H1 (cell line): ENCODE data around the gene POU2F1. TPM values are rescaled to one million over a fixed set of nuclear protein-coding genes. Genes with fewer than 3 reads are reported as not detected.

ENCODE experiments used
- CTCF ChIA-PET: fragments of 300-600 bp; sonication (Branson Sonifier 250); formaldehyde crosslinking; loops from one replicate; lab custom pipeline; 2021; ENCODE audit not compliant: partially characterized antibody; lab: Charles Lee
- POLR2A ChIA-PET: fragments of 300-600 bp; sonication (Branson Sonifier 250); formaldehyde crosslinking; loops from one replicate; lab custom pipeline; 2021; ENCODE audit warnings: inconsistent platforms; ENCODE audit not compliant: partially characterized antibody; lab: Charles Lee
- DNase-seq, 2 experiments: peaks; one replicate each; pipeline versions ENCODE4 v3.0.0 to v3.0.0-alpha.2; 2010 to 2022; ENCODE audit warnings: low spot score in 2 of 2, low read depth in 1 of 2, mixed read lengths in 1 of 2
- FAIRE-seq: peaks from 2 replicates; lab custom pipeline; 2011; peaks lifted over from hg19 to GRCh38; lab: Jason Lieb, UNC
- H2AFZ ChIP-seq: 2 replicates; pipeline ENCODE4 v1.8.1; 2012; ENCODE audit warnings: low read length, inconsistent platforms
- H2AK5ac ChIP-seq: 2 replicates; pipeline ENCODE4 v1.6.1; 2013; ENCODE audit warnings: low read depth, low read length
- H2BK120ac ChIP-seq: replicated peaks from 2 replicates; pipeline ENCODE3; 2013; ENCODE audit warnings: low read depth, low read length, inconsistent platforms
- H2BK12ac ChIP-seq: 2 replicates; pipeline ENCODE4 v1.6.1; 2013; ENCODE audit warnings: low read depth, low read length
- H2BK15ac ChIP-seq: 2 replicates; pipeline ENCODE4 v1.6.1; 2013; ENCODE audit warnings: low read length
- H2BK20ac ChIP-seq: 2 replicates; pipeline ENCODE4 v1.6.1; 2013; ENCODE audit warnings: low read length
- H2BK5ac ChIP-seq: 2 replicates; pipeline ENCODE4 v1.6.1; 2013; ENCODE audit warnings: low read depth, low read length
- H3K14ac ChIP-seq: 2 replicates; pipeline ENCODE4 v1.6.1; 2013; ENCODE audit warnings: inconsistent platforms; ENCODE audit not compliant: insufficient read length
- H3K18ac ChIP-seq: 2 replicates; pipeline ENCODE4 v1.6.1; 2013; ENCODE audit warnings: low read length; ENCODE audit errors: extremely low read depth
- H3K23ac ChIP-seq: 2 replicates; pipeline ENCODE4 v1.6.1; 2013; ENCODE audit warnings: inconsistent platforms; ENCODE audit not compliant: insufficient read length
- H3K23me2 ChIP-seq: 2 replicates; pipeline ENCODE4 v1.6.1; 2013; ENCODE audit warnings: low read depth, low read length
- H3K27ac ChIP-seq: 2 replicates; pipeline ENCODE4 v1.6.1; 2011; ENCODE audit warnings: low read depth, low read length, inconsistent platforms
- H3K27me3 ChIP-seq, 4 experiments: replicated peaks in 1 of 4; 1 replicate in 1 of 4; 2 replicates in 3 of 4; pipeline versions ENCODE4 v1.6.1 to v1.8.1; 2011 to 2013; ENCODE audit warnings: low read length in 3 of 4, mild to moderate bottlenecking in 3 of 4, inconsistent platforms in 2 of 4, mixed read lengths in 2 of 4, moderate library complexity in 1 of 4; ENCODE audit not compliant: control insufficient read depth in 3 of 4, insufficient read depth in 3 of 4; ENCODE audit errors: extremely low read depth in 1 of 4
- H3K36me3 ChIP-seq, 4 experiments: 2 replicates each; pipeline versions ENCODE4 v1.6.1 to v1.8.1; 2011 to 2013; ENCODE audit warnings: mild to moderate bottlenecking in 4 of 4, low read length in 3 of 4, moderate library complexity in 2 of 4, control low read depth in 1 of 4, inconsistent platforms in 1 of 4; ENCODE audit not compliant: insufficient read depth in 4 of 4, control insufficient read depth in 2 of 4
- H3K4ac ChIP-seq: replicated peaks from 2 replicates; pipeline ENCODE3; 2013; ENCODE audit warnings: low read length, low read depth, mixed read lengths, inconsistent platforms; ENCODE audit not compliant: insufficient read length
- H3K4me1 ChIP-seq, 4 experiments: replicated peaks in 1 of 4; 1 replicate in 1 of 4; 2 replicates in 3 of 4; pipeline versions ENCODE4 v1.6.1 to v1.8.1; 2011 to 2013; ENCODE audit warnings: low read length in 3 of 4, inconsistent platforms in 2 of 4, mixed read lengths in 1 of 4; ENCODE audit not compliant: insufficient read depth in 4 of 4, control insufficient read depth in 3 of 4
- H3K4me2 ChIP-seq, 2 experiments: 2 replicates each; pipeline versions ENCODE4 v1.6.1 to v1.8.1; 2011 to 2013; ENCODE audit warnings: low read depth in 2 of 2, low read length in 2 of 2, control low read depth in 1 of 2, inconsistent platforms in 1 of 2, mild to moderate bottlenecking in 1 of 2; ENCODE audit not compliant: insufficient read depth in 1 of 2
- H3K4me3 ChIP-seq, 4 experiments: fragments of 200-600, 300-600 bp in 1 of 4; sonication (generic), shearing (Covaris generic), sonication (Bioruptor Twin) in 1 of 4; 2 replicates each; pipeline versions ENCODE4 v1.5.1 to v1.8.1; 2011 to 2016; ENCODE audit warnings: low read length in 4 of 4, low read depth in 3 of 4, control low read depth in 2 of 4, inconsistent platforms in 2 of 4, mild to moderate bottlenecking in 2 of 4, mixed read lengths in 1 of 4, moderate library complexity in 1 of 4; ENCODE audit not compliant: insufficient read depth in 2 of 4; ENCODE audit errors: extremely low read depth in 1 of 4
- H3K56ac ChIP-seq: replicated peaks from 2 replicates; pipeline ENCODE3; 2013; ENCODE audit warnings: low read depth, mild to moderate bottlenecking, mixed read lengths, low read length, inconsistent platforms; ENCODE audit not compliant: insufficient read length
- H3K79me1 ChIP-seq: 2 replicates; pipeline ENCODE4 v1.6.1; 2013; ENCODE audit warnings: low read depth, low read length, control low read depth
- H3K79me2 ChIP-seq, 2 experiments: 2 replicates each; pipeline versions ENCODE4 v1.6.1 to v1.8.1; 2012 to 2013; ENCODE audit warnings: low read length in 2 of 2, mild to moderate bottlenecking in 2 of 2, inconsistent platforms in 1 of 2; ENCODE audit not compliant: insufficient read depth in 2 of 2, control insufficient read depth in 1 of 2
- H3K9ac ChIP-seq, 4 experiments: replicated peaks in 1 of 4; 1 replicate in 1 of 4; 2 replicates in 3 of 4; pipeline versions ENCODE4 v1.6.1 to v1.8.1; 2011 to 2013; ENCODE audit warnings: low read depth in 3 of 4, low read length in 3 of 4, control low read depth in 2 of 4, mild to moderate bottlenecking in 2 of 4, moderate library complexity in 2 of 4, inconsistent platforms in 1 of 4; ENCODE audit errors: extremely low read depth in 1 of 4
- H3K9me3 ChIP-seq, 2 experiments: 2 replicates each; pipeline versions ENCODE4 v1.6.1 to v1.8.1; 2012 to 2013; ENCODE audit warnings: mild to moderate bottlenecking in 2 of 2, moderate library complexity in 2 of 2, control low read depth in 1 of 2, inconsistent platforms in 1 of 2, low read depth in 1 of 2, low read length in 1 of 2, mixed read lengths in 1 of 2; ENCODE audit not compliant: insufficient read depth in 2 of 2
- H4K20me1 ChIP-seq, 2 experiments: replicated peaks in 1 of 2; 2 replicates each; pipeline versions ENCODE3 to v1.8.1; 2011 to 2013; ENCODE audit warnings: inconsistent platforms in 2 of 2, low read length in 2 of 2, mild to moderate bottlenecking in 1 of 2; ENCODE audit not compliant: insufficient read depth in 2 of 2, control insufficient read depth in 1 of 2
- H4K5ac ChIP-seq: 2 replicates; pipeline ENCODE4 v1.6.1; 2013; ENCODE audit warnings: low read length, low read depth, mixed read lengths, inconsistent platforms; ENCODE audit not compliant: insufficient read length
- H4K8ac ChIP-seq: 2 replicates; pipeline ENCODE4 v1.8.0; 2013; ENCODE audit warnings: mild to moderate bottlenecking, moderate library complexity, low read length, inconsistent platforms; ENCODE audit not compliant: insufficient read depth; ENCODE audit errors: extremely low read depth
- H4K91ac ChIP-seq: replicated peaks from 2 replicates; pipeline ENCODE3; 2013; ENCODE audit warnings: low read length, mixed read lengths, inconsistent platforms; ENCODE audit not compliant: insufficient read length
- CBX5 ChIP-seq: fragments of 300-800, 300-1000 bp; sonication (generic); IDR thresholded peaks from 2 replicates; pipeline ENCODE4 v1.7.1; 2016; ENCODE audit warnings: antibody characterized with exemption, low read length, low read depth
- CREB1 ChIP-seq: IDR thresholded peaks from 2 replicates; pipeline ENCODE4 v1.6.1; 2012; ENCODE audit warnings: inconsistent platforms
- FOSL1 ChIP-seq: IDR thresholded peaks from 2 replicates; pipeline ENCODE4 v1.6.1; 2011; ENCODE audit warnings: mild to moderate bottlenecking, low read depth, low read length, moderate library complexity; ENCODE audit not compliant: insufficient read depth
- GABPA ChIP-seq: IDR thresholded peaks from 2 replicates; pipeline ENCODE4 v1.6.1; 2011; ENCODE audit warnings: mild to moderate bottlenecking, low read length, moderate library complexity, borderline replicate concordance; ENCODE audit not compliant: insufficient read depth
- JUND ChIP-seq: IDR thresholded peaks from 2 replicates; pipeline ENCODE4 v1.6.1; 2011; ENCODE audit warnings: mild to moderate bottlenecking, improper control_type of control experiment, low read length
- POLR2AphosphoS5 ChIP-seq: IDR thresholded peaks from 2 replicates; pipeline ENCODE4 v1.6.1; 2011; ENCODE audit warnings: low read depth, low read length
- POU5F1 ChIP-seq: IDR thresholded peaks from 2 replicates; pipeline ENCODE4 v1.6.1; 2011; ENCODE audit warnings: low read depth, mild to moderate bottlenecking, low read length, moderate library complexity
- RXRA ChIP-seq: IDR thresholded peaks from 2 replicates; pipeline ENCODE4 v1.6.1; 2011; ENCODE audit warnings: low read depth, mild to moderate bottlenecking, low read length, moderate library complexity; ENCODE audit not compliant: insufficient read depth
- SIX5 ChIP-seq: IDR thresholded peaks from 2 replicates; pipeline ENCODE4 v1.6.1; 2011; ENCODE audit warnings: mild to moderate bottlenecking, low read depth, low read length
- SP1 ChIP-seq: IDR thresholded peaks from 2 replicates; pipeline ENCODE4 v1.6.1; 2011; ENCODE audit warnings: low read depth, low read length
- SP2 ChIP-seq: IDR thresholded peaks from 2 replicates; pipeline ENCODE4 v1.6.1; 2012; ENCODE audit warnings: mild to moderate bottlenecking, low read length, inconsistent platforms
- ZNF274 ChIP-seq: IDR thresholded peaks from 2 replicates; pipeline ENCODE4 v1.7.0; 2012; ENCODE audit warnings: low read length, borderline replicate concordance; ENCODE audit errors: extremely low read depth
- whole genome bisulfite sequencing, 2 experiments: shearing (Covaris generic) in 1 of 2; methylation state at CpG; one replicate each; pipeline versions ENCODE4 v1.1.6 to v1.1.7; 2013 to 2015; ENCODE audit warnings: low lambda C conversion rate in 2 of 2, mixed read lengths in 2 of 2, inconsistent platforms in 1 of 2, low coverage in 1 of 2, missing lambda C conversion rate in 1 of 2; ENCODE audit not compliant: insufficient replicate concordance in 2 of 2, insufficient coverage in 1 of 2, insufficient read length in 1 of 2; ENCODE audit errors: extremely low coverage in 1 of 2, missing lambda C conversion rate in 1 of 2; 5-methylcytosine and 5-hydroxymethylcytosine counted together
- polyA plus RNA-seq, 7 experiments: library from polyadenylated mRNA; depleted of rRNA in 3 of 7; stranded (reverse) in 5 of 7; unstranded in 2 of 7; fragments of >200 nt in 5 of 7; fragments of 200-250 nt in 2 of 7; gene quantifications; 1 replicate in 5 of 7; 2 replicates in 1 of 7; 4 replicates in 1 of 7; pipeline versions ENCODE4 v1.2.1 to v1.2.3, GENCODE V29; 2011 to 2013; ENCODE audit warnings: missing spikeins in 2 of 7, mixed read lengths in 2 of 7
- total RNA-seq: library from RNA; stranded (reverse); fragmentation: NEBNext Ultra II Directional; extraction: Animal tissue kit (Norgen Biotek cat#: 25700); gene quantifications from 2 replicates; pipeline ENCODE4 v1.2.1, GENCODE V29; 2021
- TF ChIP-seq, protein P1 (sequence below): IDR thresholded peaks from 2 replicates; pipeline ENCODE4 v1.6.1; 2012; ENCODE audit warnings: low read length, inconsistent platforms
- TF ChIP-seq, protein P2 (sequence below): IDR thresholded peaks from 2 replicates; pipeline ENCODE4 v1.6.1; 2012; ENCODE audit warnings: inconsistent platforms

Gene POU2F1
- total and polyA plus RNA-seq, 2 of the 8 experiments (the other 6 are each of a cell fraction or from before 2014, with no cell fraction given) = 37.0 to 57.2 TPM

DNA sequence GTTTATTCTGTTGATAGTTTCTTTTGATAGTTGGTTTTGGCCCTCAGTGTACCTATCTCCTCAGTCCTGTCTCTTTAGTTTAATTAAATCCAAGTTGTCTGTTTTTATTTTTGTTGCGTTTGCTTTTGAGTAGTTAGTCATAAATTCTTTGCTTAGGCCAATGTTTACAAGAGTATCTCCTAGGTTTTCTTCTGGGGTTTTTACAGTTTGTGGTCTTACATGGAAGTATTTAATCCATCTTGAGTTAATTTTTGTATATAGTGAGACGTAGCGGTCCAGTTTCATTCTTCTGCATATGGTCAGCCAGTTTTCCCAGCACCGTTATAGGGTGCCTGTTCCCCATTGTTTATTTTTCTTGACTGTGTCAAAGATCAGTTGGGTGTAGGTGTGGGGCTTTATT is 139.4 kb downstream of the POU2F1 start:
- DNase-seq (no peak), FAIRE-seq (no peak)
- no peak overlapping the region for H3K18ac ChIP-seq
- no peak overlapping the region for H2AFZ ChIP-seq
- H3K27me3 ChIP-seq = no peaks in the 10 kb centered on the region
- peaks cover 2% of the 10 kb centered on the region for H3K79me1 ChIP-seq
- no peak overlapping the region for H2BK12ac ChIP-seq
- peaks cover 0 to 6% (median 0%) of the 10 kb centered on the region in 4 experiments; a peak in 3 of 7 replicates for H3K4me1 ChIP-seq
- no peak overlapping the region for H3K56ac ChIP-seq
- H3K9ac ChIP-seq = no peak overlapping the region
- 91% methylated on average over 4 of the region's 4 CpGs; no CpG with 5 or more reads in 1 of the 2 experiments for WGBS, 2 experiments
- no peaks in the 10 kb centered on the region for H3K36me3 ChIP-seq
- H3K79me2 ChIP-seq = peaks cover 5 to 78% of the 10 kb centered on the region in 2 experiments; a peak in 3 of 4 replicates
- no peaks in the 10 kb centered on the region for H3K23me2 ChIP-seq
- H2AK5ac ChIP-seq = no peak overlapping the region
- no peak overlapping the region for H3K27ac ChIP-seq
- H3K4me3 ChIP-seq = no peak overlapping the region
- H3K23ac ChIP-seq = no peak overlapping the region
- no peak overlapping the region for H3K4me2 ChIP-seq
- H4K5ac ChIP-seq = no peak overlapping the region
- peaks cover 5 to 6% of the 10 kb centered on the region in 2 experiments for H4K20me1 ChIP-seq
- no peak overlapping the region for H2BK120ac ChIP-seq
- no peak overlapping the region for H4K91ac ChIP-seq
- POLR2A ChIA-PET = no interaction called here
- no peak overlapping the region for H3K14ac ChIP-seq
- H2BK15ac ChIP-seq = no peak overlapping the region
- no peak overlapping the region for H3K4ac ChIP-seq
- no peak overlapping the region for H2BK20ac ChIP-seq
- no peaks in the 10 kb centered on the region for H3K9me3 ChIP-seq
- H2BK5ac ChIP-seq = no peak overlapping the region
- H4K8ac ChIP-seq = no peak overlapping the region
- CTCF ChIA-PET = no interaction called here
- TF ChIP-seq CBX5 (no peak), JUND (no peak), ZNF274 (no peak), CREB1 (no peak), FOSL1 (no peak), SP2 (no peak), SIX5 (no peak), POU5F1 (no peak), GABPA (no peak), SP1 (no peak), POLR2AphosphoS5 (no peak), RXRA (no peak)
- TF ChIP-seq, protein P1, sequence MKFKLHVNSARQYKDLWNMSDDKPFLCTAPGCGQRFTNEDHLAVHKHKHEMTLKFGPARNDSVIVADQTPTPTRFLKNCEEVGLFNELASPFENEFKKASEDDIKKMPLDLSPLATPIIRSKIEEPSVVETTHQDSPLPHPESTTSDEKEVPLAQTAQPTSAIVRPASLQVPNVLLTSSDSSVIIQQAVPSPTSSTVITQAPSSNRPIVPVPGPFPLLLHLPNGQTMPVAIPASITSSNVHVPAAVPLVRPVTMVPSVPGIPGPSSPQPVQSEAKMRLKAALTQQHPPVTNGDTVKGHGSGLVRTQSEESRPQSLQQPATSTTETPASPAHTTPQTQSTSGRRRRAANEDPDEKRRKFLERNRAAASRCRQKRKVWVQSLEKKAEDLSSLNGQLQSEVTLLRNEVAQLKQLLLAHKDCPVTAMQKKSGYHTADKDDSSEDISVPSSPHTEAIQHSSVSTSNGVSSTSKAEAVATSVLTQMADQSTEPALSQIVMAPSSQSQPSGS = no peak
- TF ChIP-seq, protein P2, sequence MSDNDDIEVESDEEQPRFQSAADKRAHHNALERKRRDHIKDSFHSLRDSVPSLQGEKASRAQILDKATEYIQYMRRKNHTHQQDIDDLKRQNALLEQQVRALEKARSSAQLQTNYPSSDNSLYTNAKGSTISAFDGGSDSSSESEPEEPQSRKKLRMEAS = no peak
